ENCODE results near the gene RAP1GAP2.

The RAP1GAP2 gene

GRCh38 chr17:2964028-2964356 is 167.8 kb downstream of the RAP1GAP2 start:
- Histone ChIP-seq H3K4me2 (ENCODE audit: insufficient read depth, low read length) (no peak overlapping the region), H2AFZ (ENCODE audit: low read depth, low read length) (no peak overlapping the region), H3K27ac (ENCODE audit: low read length) (no peak overlapping the region), H3K36me3 (ENCODE audit: insufficient read depth, low read length) (no peaks in the 10 kb centered on the region), H3K79me2 (ENCODE audit: insufficient read depth, low read length) (no peaks in the 10 kb centered on the region), H3K4me1 (ENCODE audit: insufficient read depth, low read length) (no peaks in the 10 kb centered on the region), H4K20me1 (ENCODE audit: insufficient read depth, low read length) (peaks cover 4% of the 10 kb centered on the region; the same call in 1 of the 2 replicates), H3K9me3 (ENCODE audit: insufficient read depth, low read length, severe bottlenecking) (no peaks in the 10 kb centered on the region), H3K27me3 (ENCODE audit: insufficient read depth, low read length, poor library complexity) (no peaks in the 10 kb centered on the region), H3K4me3 (ENCODE audit: low read depth in 1 of 2, low read length in 2 of 2) (no peak overlapping the region), H3K9ac (ENCODE audit: low read depth, low read length) (no peak overlapping the region)
- ATAC-seq (ENCODE audit: insufficient read depth, low read depth), result no peak
- TF ChIP-seq CTCF (IDR thresholded peaks at IDR 0.05; ENCODE audit: borderline replicate concordance, extremely low read depth, low read length, poor library complexity, severe bottlenecking), result no peak
- no peak for TF ChIP-seq EZH2 (IDR thresholded peaks at IDR 0.05; ENCODE audit: borderline replicate concordance, low read depth, low read length, severe bottlenecking)
- no peak for DNase-seq

GRCh38 chr17:2964370-2964769 is 168.1 kb downstream of the RAP1GAP2 start:
- DNase-seq (no peak), ATAC-seq (ENCODE audit: insufficient read depth, low read depth) (no peak)
- Histone ChIP-seq H2AFZ (ENCODE audit: low read depth, low read length) (no peak overlapping the region), H3K27ac (ENCODE audit: low read length) (no peak overlapping the region), H3K9ac (ENCODE audit: low read depth, low read length) (no peak overlapping the region), H3K4me2 (ENCODE audit: insufficient read depth, low read length) (no peak overlapping the region), H3K36me3 (ENCODE audit: insufficient read depth, low read length) (no peaks in the 10 kb centered on the region), H4K20me1 (ENCODE audit: insufficient read depth, low read length) (peaks cover 4% of the 10 kb centered on the region; the same call in 1 of the 2 replicates), H3K4me3 (ENCODE audit: low read depth in 1 of 2, low read length in 2 of 2) (no peak overlapping the region), H3K79me2 (ENCODE audit: insufficient read depth, low read length) (no peaks in the 10 kb centered on the region), H3K9me3 (ENCODE audit: insufficient read depth, low read length, severe bottlenecking) (no peaks in the 10 kb centered on the region), H3K27me3 (ENCODE audit: insufficient read depth, low read length, poor library complexity) (no peaks in the 10 kb centered on the region), H3K4me1 (ENCODE audit: insufficient read depth, low read length) (no peaks in the 10 kb centered on the region)
- no peak for TF ChIP-seq CTCF (IDR thresholded peaks at IDR 0.05; ENCODE audit: borderline replicate concordance, extremely low read depth, low read length, poor library complexity, severe bottlenecking)
- TF ChIP-seq EZH2 (IDR thresholded peaks at IDR 0.05; ENCODE audit: borderline replicate concordance, low read depth, low read length, severe bottlenecking), result no peak

GRCh38 chr17:2964831-2965230 is 168.6 kb downstream of the RAP1GAP2 start:
- ATAC-seq (ENCODE audit: insufficient read depth, low read depth) (no peak), DNase-seq (no peak)
- Histone ChIP-seq H3K4me2 (ENCODE audit: insufficient read depth, low read length) (no peak overlapping the region), H3K4me3 (ENCODE audit: low read depth in 1 of 2, low read length in 2 of 2) (no peak overlapping the region), H3K9me3 (ENCODE audit: insufficient read depth, low read length, severe bottlenecking) (no peaks in the 10 kb centered on the region), H4K20me1 (ENCODE audit: insufficient read depth, low read length) (peaks cover 4% of the 10 kb centered on the region; the same call in 1 of the 2 replicates), H3K4me1 (ENCODE audit: insufficient read depth, low read length) (no peaks in the 10 kb centered on the region), H3K9ac (ENCODE audit: low read depth, low read length) (no peak overlapping the region), H2AFZ (ENCODE audit: low read depth, low read length) (no peak overlapping the region), H3K79me2 (ENCODE audit: insufficient read depth, low read length) (no peaks in the 10 kb centered on the region), H3K27ac (ENCODE audit: low read length) (no peak overlapping the region), H3K27me3 (ENCODE audit: insufficient read depth, low read length, poor library complexity) (no peaks in the 10 kb centered on the region), H3K36me3 (ENCODE audit: insufficient read depth, low read length) (no peaks in the 10 kb centered on the region)
- TF ChIP-seq EZH2 (IDR thresholded peaks at IDR 0.05; ENCODE audit: borderline replicate concordance, low read depth, low read length, severe bottlenecking) (no peak), CTCF (IDR thresholded peaks at IDR 0.05; ENCODE audit: borderline replicate concordance, extremely low read depth, low read length, poor library complexity, severe bottlenecking) (no peak)

Measured in DND-41 (cell line).